HFFc6 (cell line): Measurements from ENCODE around the gene WDR1. TPM values are rescaled to one million over a fixed set of nuclear protein-coding genes. Genes with fewer than 3 reads are reported as not detected.

Experiments
- DNase-seq: peaks from one replicate; pipeline ENCODE4 v3.0.0-alpha.2; 2018
- H3K27ac Mint-ChIP-seq: 2 replicates; pipeline ENCODE4 v1.8.0; 2020; ENCODE audit warnings: mild to moderate bottlenecking, mixed read lengths
- H3K27me3 Mint-ChIP-seq: 2 replicates; pipeline ENCODE4 v1.8.0; 2021; ENCODE audit warnings: mild to moderate bottlenecking, moderate library complexity, mixed read lengths; ENCODE audit not compliant: insufficient read depth
- H3K36me3 Mint-ChIP-seq: 2 replicates; pipeline ENCODE4 v1.8.0; 2021; ENCODE audit warnings: low read depth, mixed read lengths
- H3K4me1 Mint-ChIP-seq: 2 replicates; pipeline ENCODE4 v1.8.0; 2020; ENCODE audit warnings: low read depth, mixed read lengths
- H3K4me3 Mint-ChIP-seq: 2 replicates; pipeline ENCODE4 v1.8.0; 2020; ENCODE audit warnings: mild to moderate bottlenecking, moderate library complexity, mixed read lengths
- H3K9me3 Mint-ChIP-seq: 2 replicates; pipeline ENCODE4 v1.8.0; 2020; ENCODE audit warnings: mild to moderate bottlenecking, mixed read lengths
- total RNA-seq, 6 experiments: library from RNA; stranded (reverse); fragmentation: NEBNext Ultra II Directional; extraction: Animal tissue kit (Norgen Biotek cat#: 25700); gene quantifications; 2 replicates in 1 of 6; 3 replicates in 5 of 6; pipeline ENCODE4 v1.2.3, GENCODE V29; 2021
- TF ChIP-seq, protein P1 (sequence below): fragments of 200-600 bp; sonication (generic); IDR thresholded peaks from 2 replicates; pipeline ENCODE4 v1.5.0; 2021; ENCODE audit warnings: antibody characterized with exemption, mild to moderate bottlenecking

The WDR1 gene
- total RNA-seq, 6 experiments from 2014 or later: 720 to 838 (median 782) TPM

DNA sequence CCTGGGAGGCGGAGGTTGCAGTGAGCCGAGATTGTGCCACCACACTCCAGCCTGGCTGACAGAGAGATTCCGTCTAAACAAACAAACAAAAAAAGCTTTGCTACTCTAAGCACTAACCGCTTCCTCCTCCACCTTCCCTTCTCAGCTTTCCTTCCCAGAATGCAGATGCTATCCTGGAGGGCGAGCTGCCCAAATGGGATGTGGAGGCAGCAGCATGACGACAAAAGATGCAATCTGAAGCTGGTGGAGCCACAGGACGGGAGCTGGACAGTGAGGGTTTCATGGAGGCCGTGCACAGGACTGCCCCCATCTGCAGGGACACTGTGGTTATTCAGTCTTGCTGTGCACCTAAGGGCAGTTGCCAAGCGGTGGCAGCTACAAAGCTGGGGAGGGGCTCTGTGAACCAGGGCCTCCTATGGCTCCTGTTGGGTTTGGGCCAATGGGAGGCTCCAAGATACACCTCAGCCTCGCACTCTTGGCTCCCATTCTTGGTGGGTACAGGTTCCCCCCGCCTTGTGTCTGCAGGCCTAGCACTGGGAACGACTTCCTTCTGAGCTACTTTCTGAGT lies 47.4 kb downstream of the WDR1 start:
- Mint-ChIP-seq H3K27me3 (peaks cover 17% of the 10 kb centered on the region), H3K4me3 (no peak overlapping the region), H3K27ac (no peak overlapping the region; the same call in 1 of the 2 replicates), H3K4me1 (no peaks in the 10 kb centered on the region), H3K9me3 (no peaks in the 10 kb centered on the region), H3K36me3 (peaks cover 38% of the 10 kb centered on the region)
- DNase-seq: no peak
- TF ChIP-seq, protein P1, sequence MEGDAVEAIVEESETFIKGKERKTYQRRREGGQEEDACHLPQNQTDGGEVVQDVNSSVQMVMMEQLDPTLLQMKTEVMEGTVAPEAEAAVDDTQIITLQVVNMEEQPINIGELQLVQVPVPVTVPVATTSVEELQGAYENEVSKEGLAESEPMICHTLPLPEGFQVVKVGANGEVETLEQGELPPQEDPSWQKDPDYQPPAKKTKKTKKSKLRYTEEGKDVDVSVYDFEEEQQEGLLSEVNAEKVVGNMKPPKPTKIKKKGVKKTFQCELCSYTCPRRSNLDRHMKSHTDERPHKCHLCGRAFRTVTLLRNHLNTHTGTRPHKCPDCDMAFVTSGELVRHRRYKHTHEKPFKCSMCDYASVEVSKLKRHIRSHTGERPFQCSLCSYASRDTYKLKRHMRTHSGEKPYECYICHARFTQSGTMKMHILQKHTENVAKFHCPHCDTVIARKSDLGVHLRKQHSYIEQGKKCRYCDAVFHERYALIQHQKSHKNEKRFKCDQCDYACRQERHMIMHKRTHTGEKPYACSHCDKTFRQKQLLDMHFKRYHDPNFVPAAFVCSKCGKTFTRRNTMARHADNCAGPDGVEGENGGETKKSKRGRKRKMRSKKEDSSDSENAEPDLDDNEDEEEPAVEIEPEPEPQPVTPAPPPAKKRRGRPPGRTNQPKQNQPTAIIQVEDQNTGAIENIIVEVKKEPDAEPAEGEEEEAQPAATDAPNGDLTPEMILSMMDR: no peak

DNA sequence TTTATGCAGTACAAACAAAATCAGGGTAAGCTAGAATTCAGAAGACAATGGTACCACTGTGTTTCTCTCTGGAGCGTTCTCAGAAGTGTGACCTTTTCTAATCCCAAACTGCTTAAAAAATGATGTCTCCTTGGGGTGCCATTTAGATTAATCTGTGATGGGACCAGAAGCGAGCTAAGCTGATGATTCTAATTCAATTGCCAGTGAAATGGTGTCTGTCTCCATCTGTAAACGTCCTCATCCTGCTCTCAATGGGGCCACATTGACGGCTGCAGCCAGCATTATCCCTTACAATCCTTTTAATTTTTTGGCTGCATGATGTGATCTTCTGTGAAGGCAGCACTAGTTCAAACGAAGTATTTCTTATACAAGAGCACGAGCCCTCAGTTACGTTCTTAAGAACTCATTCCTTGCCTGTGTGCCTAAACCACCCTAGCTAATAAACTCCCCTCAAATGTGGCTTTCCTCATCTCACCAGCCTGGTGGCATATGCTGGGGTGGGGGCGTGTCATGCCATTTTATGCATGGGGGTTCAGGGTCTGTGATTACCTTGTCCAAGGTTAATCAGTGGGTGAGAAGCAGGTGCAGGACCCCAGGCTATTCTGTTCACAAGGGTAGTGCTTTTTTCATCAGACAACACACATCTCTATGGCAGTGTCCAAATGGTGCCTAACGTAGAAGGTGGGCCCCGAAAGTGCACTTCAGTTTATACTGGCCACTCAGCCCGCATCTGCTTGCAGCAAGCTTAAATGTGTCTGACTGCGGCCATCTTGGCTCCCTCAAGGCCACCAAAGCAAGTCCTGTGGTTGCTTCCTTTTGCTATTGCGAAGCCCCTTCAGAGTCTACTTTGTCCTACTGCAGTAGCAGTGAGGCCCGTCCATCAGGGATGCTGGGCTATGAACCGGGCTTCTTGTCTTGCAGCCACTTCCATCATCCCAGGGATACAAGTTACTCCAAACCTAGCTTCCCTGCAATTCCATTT lies 49.6 kb downstream of the WDR1 start:
- no peak for DNase-seq
- TF ChIP-seq, protein P1: no peak
- Mint-ChIP-seq H3K4me3 (no peak overlapping the region), H3K36me3 (peaks cover 18% of the 10 kb centered on the region), H3K27me3 (peaks cover 17% of the 10 kb centered on the region), H3K4me1 (peaks cover 1% of the 10 kb centered on the region; the same call in 1 of the 2 replicates), H3K27ac (peak overlapping the region; percentile 45), H3K9me3 (no peaks in the 10 kb centered on the region)

DNA sequence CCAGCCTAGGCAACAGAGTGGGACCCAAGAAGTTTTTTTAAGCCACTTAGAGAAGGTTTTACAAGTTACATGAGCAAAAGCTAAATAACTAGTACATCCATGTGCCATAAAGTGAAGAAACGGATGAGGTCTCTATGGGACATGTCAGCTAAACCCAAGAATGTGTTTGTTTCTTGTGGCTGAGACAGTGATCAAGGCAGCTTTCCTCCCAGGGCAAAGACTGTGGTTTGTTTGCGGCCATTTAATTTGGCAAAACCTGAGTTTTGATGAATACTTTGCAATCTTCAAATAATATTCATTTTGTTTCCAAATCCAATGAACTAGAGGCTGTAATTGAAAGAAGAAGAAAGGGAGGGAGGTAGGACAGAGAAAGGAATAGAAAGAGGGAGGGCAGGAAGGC lies 50.4 kb downstream of the WDR1 start:
- peaks cover 16% of the 10 kb centered on the region for H3K27me3 Mint-ChIP-seq
- H3K36me3 Mint-ChIP-seq: peaks cover 18% of the 10 kb centered on the region
- H3K9me3 Mint-ChIP-seq: no peaks in the 10 kb centered on the region
- no peak overlapping the region for H3K27ac Mint-ChIP-seq
- no peak overlapping the region for H3K4me3 Mint-ChIP-seq
- H3K4me1 Mint-ChIP-seq: peaks cover 6% of the 10 kb centered on the region; the same call in 1 of the 2 replicates
- TF ChIP-seq, protein P1: no peak
- no peak for DNase-seq

DNA sequence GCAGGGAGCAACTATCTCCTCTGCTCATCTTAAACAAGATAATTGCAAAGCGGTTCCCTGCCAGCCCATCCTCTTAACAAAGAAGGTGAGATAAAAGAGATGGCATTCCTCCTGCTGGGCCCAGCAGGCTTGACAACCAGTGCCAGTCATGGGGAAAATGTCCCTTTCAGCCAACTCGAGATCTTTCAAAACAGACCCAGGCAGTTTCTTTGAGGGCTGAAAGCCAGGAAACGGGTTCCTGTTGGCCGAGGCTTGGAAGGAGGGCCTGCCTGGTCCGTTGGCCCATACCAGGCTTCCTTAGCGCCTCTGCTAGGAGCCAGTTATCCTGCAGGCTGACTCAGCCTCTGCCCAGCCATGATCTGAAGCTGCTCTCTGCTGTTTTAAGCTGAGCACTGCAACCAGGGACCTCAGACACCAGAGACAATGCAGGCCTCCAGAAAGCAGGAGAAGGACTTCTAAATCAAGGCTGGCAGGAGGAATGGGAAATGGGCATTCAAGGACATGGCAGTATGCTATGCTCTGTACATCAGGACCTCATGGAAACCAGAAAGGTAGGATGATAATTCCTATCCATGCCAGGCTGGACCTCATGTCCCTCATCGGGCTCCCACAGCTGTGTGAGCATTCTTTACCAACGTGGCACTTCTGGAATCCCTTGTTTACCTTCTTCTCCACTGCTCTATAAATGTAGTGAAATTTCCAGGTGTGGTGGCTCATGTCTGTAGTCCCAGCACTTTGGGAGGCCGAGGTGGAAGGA lies 52.9 kb downstream of the WDR1 start:
- H3K27ac Mint-ChIP-seq: no peak overlapping the region

More for the DNA sequence above, 52.9 kb downstream of the WDR1 start:
- TF ChIP-seq, protein P1: peak; percentile 54
- peaks cover 12% of the 10 kb centered on the region for H3K27me3 Mint-ChIP-seq
- peak; percentile 49 for DNase-seq
- H3K36me3 Mint-ChIP-seq: peaks cover 32% of the 10 kb centered on the region
- H3K4me1 Mint-ChIP-seq: peaks cover 6% of the 10 kb centered on the region; the same call in 1 of the 2 replicates
- H3K4me3 Mint-ChIP-seq: no peak overlapping the region
- no peaks in the 10 kb centered on the region for H3K9me3 Mint-ChIP-seq
